K562 (cell line): Measurements from ENCODE around the gene GRIN1. TPM values are rescaled to one million over a fixed set of nuclear protein-coding genes. Genes with fewer than 3 reads are reported as not detected.
A peak's percentile ranks its signal among the peaks of the same experiment; 100 is the strongest.

Source experiments
- DPF2 ChIP-seq: fragments of 450-650 bp; IDR thresholded peaks from 2 replicates; pipeline ENCODE4 v1.6.1; 2016
- E2F1 ChIP-seq: sonication (generic); formaldehyde crosslinking; IDR thresholded peaks from 2 replicates; pipeline ENCODE4 v1.8.1; 2023; ENCODE audit warnings: mild to moderate bottlenecking, missing genetic modification reagents, moderate library complexity
- EP400 ChIP-seq: fragments of 450-650 bp; IDR thresholded peaks from 2 replicates; pipeline ENCODE4 v1.6.1; 2017; ENCODE audit warnings: antibody characterized with exemption, mild to moderate bottlenecking, moderate library complexity
- HDAC8 ChIP-seq: fragments of 450-650 bp; IDR thresholded peaks from 2 replicates; pipeline ENCODE4 v1.6.1; 2016; ENCODE audit warnings: mild to moderate bottlenecking, missing genetic modification characterization, moderate library complexity, missing compliant biosample characterization
- KAT7 ChIP-seq: sonication (generic); formaldehyde crosslinking; IDR thresholded peaks from 2 replicates; pipeline ENCODE4 v1.8.0; 2022; ENCODE audit warnings: missing genetic modification reagents, mild to moderate bottlenecking, borderline replicate concordance
- NCOA1 ChIP-seq: fragments of 450-650 bp; IDR thresholded peaks from 2 replicates; pipeline ENCODE4 v1.6.1; 2016; ENCODE audit warnings: low read depth
- NFIX ChIP-seq: fragments of 250-450 bp; sonication (Bioruptor Pico); IDR thresholded peaks from 2 replicates; pipeline ENCODE4 v1.4.0; 2020; ENCODE audit warnings: low read depth, mild to moderate bottlenecking, moderate library complexity
- POLR2H ChIP-seq: IDR thresholded peaks from 2 replicates; pipeline ENCODE4 v1.6.1; 2016; ENCODE audit warnings: missing genetic modification characterization, low read depth, mild to moderate bottlenecking, control low read depth, missing compliant biosample characterization, moderate library complexity
- POLR3G ChIP-seq: IDR thresholded peaks from 2 replicates; pipeline ENCODE4 v1.6.1; 2011; ENCODE audit not compliant: insufficient read length, insufficient replicate concordance; ENCODE audit errors: extremely low read depth
- RBM39 ChIP-seq: fragments of 200-400 bp; formaldehyde crosslinking; optimal IDR thresholded peaks from 2 replicates; pipeline ENCODE3; 2018; ENCODE audit warnings: low read depth, low read length
- RFX1 ChIP-seq: fragments of 450-650 bp; IDR thresholded peaks from 2 replicates; pipeline ENCODE4 v1.6.1; 2016; ENCODE audit warnings: mild to moderate bottlenecking, moderate library complexity
- SPI1 ChIP-seq: IDR thresholded peaks from 2 replicates; pipeline ENCODE4 v1.6.1; 2011; ENCODE audit warnings: low read depth, low read length, control low read depth, borderline replicate concordance
- TAF1 ChIP-seq: IDR thresholded peaks from 2 replicates; pipeline ENCODE4 v1.6.1; 2011; ENCODE audit warnings: mild to moderate bottlenecking, low read length, moderate library complexity; ENCODE audit not compliant: insufficient read depth, control insufficient read depth, severe bottlenecking; ENCODE audit errors: extremely low read depth
- TCF3 ChIP-seq: sonication (generic); formaldehyde crosslinking; IDR thresholded peaks from 2 replicates; pipeline ENCODE4 v1.4.0; 2020; ENCODE audit warnings: mild to moderate bottlenecking, missing genetic modification reagents
- ZKSCAN8 ChIP-seq: fragments of 200-800 bp; sonication (Bioruptor generic); IDR thresholded peaks from 2 replicates; pipeline ENCODE4 v1.6.1; 2016; ENCODE audit warnings: missing genetic modification characterization, missing compliant biosample characterization
- ZNF12 ChIP-seq: sonication (generic); formaldehyde crosslinking; IDR thresholded peaks from 2 replicates; pipeline ENCODE4 v1.4.0; 2020; ENCODE audit warnings: mild to moderate bottlenecking, missing genetic modification reagents
- polyA plus RNA-seq, 8 experiments: library from polyadenylated mRNA; depleted of rRNA in 4 of 8; stranded (reverse) in 5 of 8; unstranded in 3 of 8; fragments of >200 nt; fragmentation: Nextera tagmentation in 2 of 8; fragmentation: Illumina TruSeq in 1 of 8; extraction: Ambion mirVana in 2 of 8; extraction: Trizol in 1 of 8; gene quantifications; 2 replicates each; pipeline versions ENCODE4 v1.2.1 to v1.2.3, GENCODE V29; 2011 to 2014; ENCODE audit warnings: inconsistent platforms in 1 of 8, missing spikeins in 1 of 8
- total RNA-seq, 7 experiments: library from RNA; depleted of rRNA in 6 of 7; stranded (reverse); fragments of >200 nt in 6 of 7; fragmentation: Illumina TruSeq in 2 of 7; extraction: Trizol in 2 of 7; gene quantifications; 2 replicates each; pipeline versions ENCODE4 v1.2.1 to v1.2.3, GENCODE V29; 2011 to 2021; ENCODE audit warnings: low replicate concordance in 1 of 7
- TF ChIP-seq, protein P1 (sequence below): sonication (generic); formaldehyde crosslinking; IDR thresholded peaks from 2 replicates; pipeline ENCODE4 v1.8.0; 2022; ENCODE audit warnings: missing genetic modification reagents, mild to moderate bottlenecking, borderline replicate concordance
- TF ChIP-seq, protein P2 (sequence below): sonication (generic); formaldehyde crosslinking; IDR thresholded peaks from 2 replicates; pipeline ENCODE4 v1.4.0; 2020; ENCODE audit warnings: mild to moderate bottlenecking, missing genetic modification reagents
- TF ChIP-seq, protein P3 (sequence below): sonication (generic); formaldehyde crosslinking; IDR thresholded peaks from 2 replicates; pipeline ENCODE4 v1.8.0; 2023; ENCODE audit warnings: mild to moderate bottlenecking, missing genetic modification reagents

Gene GRIN1
- total and polyA plus RNA-seq, 9 of the 15 experiments (the other 6 are each of a cell fraction or from before 2014, with no cell fraction given) = 0.03 to 0.35 (median 0.16) TPM; not detected in 6

DNA sequence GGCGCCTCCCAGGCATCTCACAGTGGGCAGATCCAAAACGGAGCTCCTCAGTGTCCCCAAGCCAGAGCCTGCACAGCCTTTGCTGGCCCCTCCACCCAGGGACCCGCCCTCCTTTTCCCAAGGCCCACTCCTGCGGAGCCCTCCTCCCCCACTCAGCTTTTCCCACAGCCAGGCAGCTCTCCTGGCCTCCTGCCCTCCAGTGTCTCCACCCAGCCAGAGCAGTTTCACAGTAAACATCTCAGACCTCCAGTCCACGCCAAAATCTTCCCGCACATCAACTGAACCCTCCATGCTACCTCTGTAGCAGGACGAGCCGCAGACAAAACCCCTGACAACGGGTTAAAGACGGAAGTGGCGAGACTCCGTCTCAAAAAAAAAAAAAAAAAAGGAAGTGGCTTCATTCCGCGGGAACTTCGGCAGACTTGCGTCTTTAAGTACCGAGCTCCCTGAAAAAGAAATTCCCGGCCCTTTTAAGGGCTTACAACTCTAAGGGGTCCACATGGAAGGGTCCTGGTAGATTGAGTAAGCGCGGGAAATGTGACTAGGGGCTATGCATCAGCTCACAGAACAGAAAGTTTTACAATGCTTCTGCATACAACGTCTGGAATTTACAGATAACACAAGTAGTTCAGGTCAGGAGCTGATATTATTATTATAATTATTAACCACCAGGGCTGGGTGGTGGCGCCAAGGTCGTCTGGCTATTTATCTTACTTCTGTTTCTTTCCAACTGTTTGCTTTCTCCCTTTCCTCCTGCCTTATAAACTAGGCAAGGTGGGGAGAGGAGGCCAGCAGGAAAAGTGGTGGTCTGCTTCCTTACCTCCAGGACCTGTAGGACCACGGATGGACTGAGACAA lies 11.4 kb upstream of the GRIN1 start (continued):
- TF ChIP-seq ZNF12 (CRISPR knock-in tag) (peak; percentile 61; the same call in 1 of the 2 replicates), HDAC8 (tag) (no peak), SPI1 (peak; percentile 99), NFIX (no peak), RBM39 (peak; percentile 74), DPF2 (peak; percentile 74), E2F1 (CRISPR knock-in tag) (0 out of 2 replicates have a peak, but pooled peaks have one; percentile 8), NCOA1 (peak; percentile 66; the same call in 1 of the 2 replicates), RFX1 (no peak; the same call in 1 of the 2 replicates), ZKSCAN8 (peak; percentile 50; the same call in 1 of the 2 replicates), TCF3 (CRISPR knock-in tag) (peak; percentile 24; the same call in 1 of the 2 replicates), KAT7 (CRISPR knock-in tag) (0 out of 2 replicates have a peak, but pooled peaks have one; percentile 22), POLR2H (tag) (peak; percentile 54; the same call in 1 of the 2 replicates), EP400 (peak; percentile 37; the same call in 1 of the 2 replicates), TAF1 (peak; percentile 51), POLR3G (no peak)
- TF ChIP-seq, protein P1, sequence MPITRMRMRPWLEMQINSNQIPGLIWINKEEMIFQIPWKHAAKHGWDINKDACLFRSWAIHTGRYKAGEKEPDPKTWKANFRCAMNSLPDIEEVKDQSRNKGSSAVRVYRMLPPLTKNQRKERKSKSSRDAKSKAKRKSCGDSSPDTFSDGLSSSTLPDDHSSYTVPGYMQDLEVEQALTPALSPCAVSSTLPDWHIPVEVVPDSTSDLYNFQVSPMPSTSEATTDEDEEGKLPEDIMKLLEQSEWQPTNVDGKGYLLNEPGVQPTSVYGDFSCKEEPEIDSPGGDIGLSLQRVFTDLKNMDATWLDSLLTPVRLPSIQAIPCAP (CRISPR knock-in tag) = no peak
- TF ChIP-seq, protein P2, sequence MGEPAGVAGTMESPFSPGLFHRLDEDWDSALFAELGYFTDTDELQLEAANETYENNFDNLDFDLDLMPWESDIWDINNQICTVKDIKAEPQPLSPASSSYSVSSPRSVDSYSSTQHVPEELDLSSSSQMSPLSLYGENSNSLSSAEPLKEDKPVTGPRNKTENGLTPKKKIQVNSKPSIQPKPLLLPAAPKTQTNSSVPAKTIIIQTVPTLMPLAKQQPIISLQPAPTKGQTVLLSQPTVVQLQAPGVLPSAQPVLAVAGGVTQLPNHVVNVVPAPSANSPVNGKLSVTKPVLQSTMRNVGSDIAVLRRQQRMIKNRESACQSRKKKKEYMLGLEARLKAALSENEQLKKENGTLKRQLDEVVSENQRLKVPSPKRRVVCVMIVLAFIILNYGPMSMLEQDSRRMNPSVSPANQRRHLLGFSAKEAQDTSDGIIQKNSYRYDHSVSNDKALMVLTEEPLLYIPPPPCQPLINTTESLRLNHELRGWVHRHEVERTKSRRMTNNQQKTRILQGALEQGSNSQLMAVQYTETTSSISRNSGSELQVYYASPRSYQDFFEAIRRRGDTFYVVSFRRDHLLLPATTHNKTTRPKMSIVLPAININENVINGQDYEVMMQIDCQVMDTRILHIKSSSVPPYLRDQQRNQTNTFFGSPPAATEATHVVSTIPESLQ (CRISPR knock-in tag) = 0 out of 2 replicates have a peak, but pooled peaks have one; percentile 52
- TF ChIP-seq, protein P3, sequence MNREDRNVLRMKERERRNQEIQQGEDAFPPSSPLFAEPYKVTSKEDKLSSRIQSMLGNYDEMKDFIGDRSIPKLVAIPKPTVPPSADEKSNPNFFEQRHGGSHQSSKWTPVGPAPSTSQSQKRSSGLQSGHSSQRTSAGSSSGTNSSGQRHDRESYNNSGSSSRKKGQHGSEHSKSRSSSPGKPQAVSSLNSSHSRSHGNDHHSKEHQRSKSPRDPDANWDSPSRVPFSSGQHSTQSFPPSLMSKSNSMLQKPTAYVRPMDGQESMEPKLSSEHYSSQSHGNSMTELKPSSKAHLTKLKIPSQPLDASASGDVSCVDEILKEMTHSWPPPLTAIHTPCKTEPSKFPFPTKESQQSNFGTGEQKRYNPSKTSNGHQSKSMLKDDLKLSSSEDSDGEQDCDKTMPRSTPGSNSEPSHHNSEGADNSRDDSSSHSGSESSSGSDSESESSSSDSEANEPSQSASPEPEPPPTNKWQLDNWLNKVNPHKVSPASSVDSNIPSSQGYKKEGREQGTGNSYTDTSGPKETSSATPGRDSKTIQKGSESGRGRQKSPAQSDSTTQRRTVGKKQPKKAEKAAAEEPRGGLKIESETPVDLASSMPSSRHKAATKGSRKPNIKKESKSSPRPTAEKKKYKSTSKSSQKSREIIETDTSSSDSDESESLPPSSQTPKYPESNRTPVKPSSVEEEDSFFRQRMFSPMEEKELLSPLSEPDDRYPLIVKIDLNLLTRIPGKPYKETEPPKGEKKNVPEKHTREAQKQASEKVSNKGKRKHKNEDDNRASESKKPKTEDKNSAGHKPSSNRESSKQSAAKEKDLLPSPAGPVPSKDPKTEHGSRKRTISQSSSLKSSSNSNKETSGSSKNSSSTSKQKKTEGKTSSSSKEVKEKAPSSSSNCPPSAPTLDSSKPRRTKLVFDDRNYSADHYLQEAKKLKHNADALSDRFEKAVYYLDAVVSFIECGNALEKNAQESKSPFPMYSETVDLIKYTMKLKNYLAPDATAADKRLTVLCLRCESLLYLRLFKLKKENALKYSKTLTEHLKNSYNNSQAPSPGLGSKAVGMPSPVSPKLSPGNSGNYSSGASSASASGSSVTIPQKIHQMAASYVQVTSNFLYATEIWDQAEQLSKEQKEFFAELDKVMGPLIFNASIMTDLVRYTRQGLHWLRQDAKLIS (CRISPR knock-in tag) = 0 out of 2 replicates have a peak, but pooled peaks have one; percentile 53
